IMR-90 (cell line): Measurements from ENCODE around the gene MYH7B. TPM values are rescaled to one million over a fixed set of nuclear protein-coding genes. Genes with fewer than 3 reads are reported as not detected.

ENCODE experiments used
- ATAC-seq: fragments of 200-7000 bp; cut with Tn5 transposase; 2 replicates; pipeline ENCODE4 v1.9.1; 2020; ENCODE audit warnings: low read depth, mild to moderate bottlenecking, moderate library complexity
- BruUV-seq: library from RNA; stranded (reverse); fragments of 400-500 nt; replicated peaks from 2 replicates; lab custom pipeline; 2021; lab: Mats Ljungman, UMichigan
- CTCF ChIA-PET: fragments of 300-600 bp; formaldehyde crosslinking; extraction: SDS; loops from one replicate; lab custom pipeline; 2021; ENCODE audit warnings: antibody characterized with exemption; lab: Yijun Ruan, JAX
- POLR2A ChIA-PET: fragments of 300-600 bp; sonication (Branson Sonifier 250); formaldehyde crosslinking; loops from one replicate; lab custom pipeline; 2022; ENCODE audit warnings: antibody characterized with exemption; ENCODE audit not compliant: unreplicated experiment; lab: Charles Lee
- DNase-seq: peaks from one replicate; pipeline ENCODE4 v3.0.0; 2013
- H2AFZ ChIP-seq: replicated peaks from 2 replicates; pipeline ENCODE3; 2013; ENCODE audit warnings: low read length, mild to moderate bottlenecking; ENCODE audit not compliant: poor library complexity
- H2AK5ac ChIP-seq: 2 replicates; pipeline ENCODE4 v1.6.1; 2013; ENCODE audit warnings: low read depth, low read length, inconsistent platforms
- H2AK9ac ChIP-seq: replicated peaks from 2 replicates; pipeline ENCODE3; 2013; ENCODE audit warnings: mild to moderate bottlenecking, low read depth, low read length, moderate library complexity; ENCODE audit not compliant: poor library complexity
- H2BK120ac ChIP-seq: 2 replicates; pipeline ENCODE4 v1.6.1; 2013; ENCODE audit warnings: low read depth, low read length, inconsistent platforms
- H2BK15ac ChIP-seq: 3 replicates; pipeline ENCODE4 v1.6.1; 2013; ENCODE audit warnings: low read depth, low read length, inconsistent platforms
- H2BK20ac ChIP-seq: 2 replicates; pipeline ENCODE4 v1.6.1; 2013; ENCODE audit warnings: low read depth, mild to moderate bottlenecking, inconsistent platforms, low read length, moderate library complexity
- H2BK5ac ChIP-seq: 2 replicates; pipeline ENCODE4 v1.6.1; 2013; ENCODE audit warnings: mild to moderate bottlenecking, low read depth, low read length, inconsistent platforms; ENCODE audit not compliant: poor library complexity, severe bottlenecking
- H3K14ac ChIP-seq: replicated peaks from 2 replicates; pipeline ENCODE4 v1.6.1; 2013; ENCODE audit warnings: low read depth, low read length, inconsistent platforms
- H3K18ac ChIP-seq: 2 replicates; pipeline ENCODE4 v1.6.1; 2013; ENCODE audit warnings: low read depth, low read length, control low read depth
- H3K23ac ChIP-seq: 2 replicates; pipeline ENCODE4 v1.6.1; 2013; ENCODE audit warnings: low read depth, low read length, inconsistent platforms
- H3K27ac ChIP-seq: 2 replicates; pipeline ENCODE4 v1.5.1; 2013; ENCODE audit warnings: mild to moderate bottlenecking, control low read depth, low read length; ENCODE audit not compliant: insufficient read depth
- H3K27me3 ChIP-seq: 2 replicates; pipeline ENCODE4 v1.6.1; 2013; ENCODE audit warnings: low read length; ENCODE audit not compliant: control insufficient read depth, insufficient read depth
- H3K36me3 ChIP-seq: 2 replicates; pipeline ENCODE4 v1.6.1; 2013; ENCODE audit warnings: low read length, mixed read lengths; ENCODE audit not compliant: control insufficient read depth, insufficient read depth
- H3K4ac ChIP-seq: 2 replicates; pipeline ENCODE4 v1.6.1; 2013; ENCODE audit warnings: low read depth, low read length, inconsistent platforms
- H3K4me1 ChIP-seq: 2 replicates; pipeline ENCODE4 v1.6.1; 2013; ENCODE audit warnings: low read length, mixed read lengths; ENCODE audit not compliant: control insufficient read depth, insufficient read depth
- H3K4me2 ChIP-seq: 2 replicates; pipeline ENCODE4 v1.6.1; 2013; ENCODE audit warnings: low read depth, mild to moderate bottlenecking, control low read depth, low read length, moderate library complexity
- H3K4me3 ChIP-seq: 2 replicates; pipeline ENCODE4 v1.5.1; 2013; ENCODE audit warnings: low read depth, mild to moderate bottlenecking, control low read depth, low read length, moderate library complexity; ENCODE audit not compliant: insufficient read depth
- H3K56ac ChIP-seq: 2 replicates; pipeline ENCODE4 v1.6.1; 2013; ENCODE audit warnings: low read length, inconsistent platforms; ENCODE audit not compliant: insufficient read depth; ENCODE audit errors: extremely low read depth
- H3K79me1 ChIP-seq, 2 experiments: 2 replicates each; pipeline ENCODE4 v1.6.1; 2013; ENCODE audit warnings: low read length in 2 of 2, inconsistent platforms in 1 of 2, low read depth in 1 of 2
- H3K9ac ChIP-seq: 2 replicates; pipeline ENCODE4 v1.6.1; 2013; ENCODE audit warnings: low read depth, low read length, control low read depth
- H3K9me1 ChIP-seq: 2 replicates; pipeline ENCODE4 v1.6.1; 2013; ENCODE audit warnings: low read length, inconsistent platforms; ENCODE audit not compliant: insufficient read depth
- H3K9me3 ChIP-seq: 2 replicates; pipeline ENCODE4 v1.6.1; 2013; ENCODE audit warnings: low read length; ENCODE audit not compliant: control insufficient read depth, insufficient read depth
- H4K20me1 ChIP-seq: 2 replicates; pipeline ENCODE4 v1.6.1; 2013; ENCODE audit warnings: low read length, inconsistent platforms; ENCODE audit not compliant: insufficient read depth
- H4K5ac ChIP-seq: 2 replicates; pipeline ENCODE4 v1.6.1; 2013; ENCODE audit warnings: mild to moderate bottlenecking, low read depth, low read length, control low read depth
- H4K8ac ChIP-seq, 2 experiments: 2 replicates each; pipeline ENCODE4 v1.6.1; 2013; ENCODE audit warnings: low read depth in 2 of 2, low read length in 2 of 2, control low read depth in 1 of 2, inconsistent platforms in 1 of 2
- H4K91ac ChIP-seq: 2 replicates; pipeline ENCODE4 v1.6.1; 2013; ENCODE audit warnings: low read depth, low read length, inconsistent platforms; ENCODE audit not compliant: insufficient read depth
- ELK1 ChIP-seq: fragments of 150-350 bp; IDR thresholded peaks from 2 replicates; pipeline ENCODE4 v1.6.1; 2016; ENCODE audit warnings: low read depth, mild to moderate bottlenecking, low read length, moderate library complexity, borderline replicate concordance
- NFE2L2 ChIP-seq: fragments of 150-350 bp; IDR thresholded peaks from 2 replicates; pipeline ENCODE4 v1.6.1; 2016; ENCODE audit warnings: low read depth, mild to moderate bottlenecking, low read length
- RCOR1 ChIP-seq: IDR thresholded peaks from 2 replicates; pipeline ENCODE4 v1.6.1; 2012; ENCODE audit warnings: mild to moderate bottlenecking, low read length, improper control_type of control experiment; ENCODE audit not compliant: insufficient replicate concordance
- WGBS, 2 experiments: methylation state at CpG; one replicate each; pipeline versions ENCODE4 v1.1.5 to v1.1.7; 2013; ENCODE audit warnings: missing lambda C conversion rate in 2 of 2; ENCODE audit not compliant: insufficient read length in 1 of 2; ENCODE audit errors: extremely low coverage in 2 of 2; 5-methylcytosine and 5-hydroxymethylcytosine counted together
- dilution Hi-C: fragments of 300-500 bp; cut with HindIII; formaldehyde crosslinking; loops from one replicate; pipeline ENCODE4 v1.14.3; 2018; ENCODE audit warnings: low sequenced_read_pairs; ENCODE audit not compliant: unreplicated experiment
- in situ Hi-C: fragments of 300-500 bp; cut with MboI; formaldehyde crosslinking; loops from 3 replicates; pipeline ENCODE4 v1.14.3; 2019; ENCODE audit warnings: low sequenced_read_pairs, inconsistent platforms, mixed read lengths
- intact Hi-C: fragments of 100-400 bp; cut with micrococcal nuclease; formaldehyde crosslinking; loops from 2 replicates; pipeline ENCODE4 v1.10.0; 2022
- polyA plus RNA-seq, 3 experiments: library from polyadenylated mRNA; depleted of rRNA; stranded (reverse); fragments of >200 nt; gene quantifications; 2 replicates each; pipeline ENCODE4 v1.2.3, GENCODE V29; 2012; ENCODE audit warnings: low replicate concordance in 1 of 3
- total RNA-seq: library from RNA; depleted of rRNA; stranded (reverse); fragments of >200 nt; gene quantifications from 2 replicates; pipeline ENCODE4 v1.2.3, GENCODE V29; 2012

MYH7B gene
- total and polyA plus RNA-seq, 2 of the 4 experiments (the other 2 are of a cell fraction) = 0.09 TPM; not detected in 1

- TF ChIP-seq NFE2L2 = no peak
Observed at GRCh38 chr20:34983995-34984735, 28.5 kb downstream of the MYH7B start (continued).

- no peak overlapping the region for H4K8ac ChIP-seq
- H3K79me1 ChIP-seq = no peaks in the 10 kb centered on the region
- no peak overlapping the region for H4K5ac ChIP-seq
- H3K27ac ChIP-seq = no peak overlapping the region
- H2BK20ac ChIP-seq = no peak overlapping the region
- in situ Hi-C loops = no loop called here
- dilution Hi-C loops = no loop called here
- no peak overlapping the region for H2BK5ac ChIP-seq
- intact Hi-C loops = no loop called here
- H3K4me1 ChIP-seq = no peaks in the 10 kb centered on the region
- no peak overlapping the region for H3K23ac ChIP-seq
- no peak overlapping the region for H3K4ac ChIP-seq
- no peak overlapping the region for H3K9ac ChIP-seq
- TF ChIP-seq ELK1 = no peak
- TF ChIP-seq RCOR1 = no peak
- no peak overlapping the region for H2AK9ac ChIP-seq
- no peaks in the 10 kb centered on the region for H3K36me3 ChIP-seq
- CTCF ChIA-PET = no interaction called here
- no peak overlapping the region for H2BK15ac ChIP-seq
- no peak overlapping the region for H3K56ac ChIP-seq
- WGBS, 2 experiments = no CpG with 5 or more reads among the region's 18 CpGs
- peaks cover 31% of the 10 kb centered on the region for H3K27me3 ChIP-seq
- no peak overlapping the region for H2AFZ ChIP-seq
- no TSS peak for BruUV-seq
- POLR2A ChIA-PET = no interaction called here
- no peak overlapping the region for H4K91ac ChIP-seq
- ATAC-seq (no peak), DNase-seq (no peak)
- no peak overlapping the region for H3K4me3 ChIP-seq
- H3K4me2 ChIP-seq = no peak overlapping the region
- H2BK120ac ChIP-seq = no peak overlapping the region
- no peaks in the 10 kb centered on the region for H3K9me3 ChIP-seq
- H4K20me1 ChIP-seq = peaks cover 4% of the 10 kb centered on the region; the same call in 1 of the 2 replicates
- H2AK5ac ChIP-seq = no peak overlapping the region
- H3K14ac ChIP-seq = no peak overlapping the region
- H3K9me1 ChIP-seq = peaks cover 11% of the 10 kb centered on the region; the same call in 1 of the 2 replicates
- H3K18ac ChIP-seq = no peak overlapping the region
Observed at GRCh38 chr20:34984756-34985261, 29.1 kb downstream of the MYH7B start.
